ENCODE results near the gene ZC3H4. TPM values are rescaled to one million over a fixed set of nuclear protein-coding genes. Genes with fewer than 3 reads are reported as not detected.

The ZC3H4 gene
- total RNA-seq, 4 donors from 2014 or later = 11.9 to 26.9 (median 17.5) TPM

DNA sequence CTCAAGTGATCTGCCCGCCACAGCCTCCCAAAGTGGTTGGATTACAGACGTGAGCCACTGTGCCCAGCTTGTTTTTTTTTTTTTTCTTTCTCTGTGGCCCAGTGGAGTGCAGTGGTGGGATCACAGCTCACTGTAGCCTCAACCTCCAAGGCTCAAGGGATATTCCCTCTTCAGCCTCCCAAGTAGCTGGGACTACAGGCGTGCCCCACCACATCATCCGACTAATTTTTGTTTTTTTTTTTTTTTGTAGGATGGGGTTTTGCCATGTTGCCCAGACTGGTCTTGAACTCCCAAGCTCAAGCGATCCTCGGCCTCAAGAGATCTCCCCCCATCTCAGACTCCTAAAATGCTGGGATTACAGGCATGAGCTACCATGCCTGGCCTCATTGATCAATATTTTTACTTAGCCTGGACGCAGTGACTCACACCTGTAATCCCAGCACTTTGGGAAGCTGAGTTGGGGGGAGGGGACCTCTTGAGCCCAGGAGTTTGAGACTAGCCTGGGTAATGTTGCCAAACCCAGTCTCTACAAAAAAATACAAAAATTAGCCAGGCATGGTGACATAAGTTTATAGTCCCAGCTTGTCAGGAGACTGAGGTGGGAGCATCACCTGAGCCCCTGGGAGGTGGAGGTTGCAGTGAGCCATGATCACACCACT is 18.7 kb upstream of the ZC3H4 start:
- TF ChIP-seq, protein P1, sequence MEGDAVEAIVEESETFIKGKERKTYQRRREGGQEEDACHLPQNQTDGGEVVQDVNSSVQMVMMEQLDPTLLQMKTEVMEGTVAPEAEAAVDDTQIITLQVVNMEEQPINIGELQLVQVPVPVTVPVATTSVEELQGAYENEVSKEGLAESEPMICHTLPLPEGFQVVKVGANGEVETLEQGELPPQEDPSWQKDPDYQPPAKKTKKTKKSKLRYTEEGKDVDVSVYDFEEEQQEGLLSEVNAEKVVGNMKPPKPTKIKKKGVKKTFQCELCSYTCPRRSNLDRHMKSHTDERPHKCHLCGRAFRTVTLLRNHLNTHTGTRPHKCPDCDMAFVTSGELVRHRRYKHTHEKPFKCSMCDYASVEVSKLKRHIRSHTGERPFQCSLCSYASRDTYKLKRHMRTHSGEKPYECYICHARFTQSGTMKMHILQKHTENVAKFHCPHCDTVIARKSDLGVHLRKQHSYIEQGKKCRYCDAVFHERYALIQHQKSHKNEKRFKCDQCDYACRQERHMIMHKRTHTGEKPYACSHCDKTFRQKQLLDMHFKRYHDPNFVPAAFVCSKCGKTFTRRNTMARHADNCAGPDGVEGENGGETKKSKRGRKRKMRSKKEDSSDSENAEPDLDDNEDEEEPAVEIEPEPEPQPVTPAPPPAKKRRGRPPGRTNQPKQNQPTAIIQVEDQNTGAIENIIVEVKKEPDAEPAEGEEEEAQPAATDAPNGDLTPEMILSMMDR (IDR thresholded peaks at IDR 0.05; ENCODE audit: low read depth) = no peak

DNA sequence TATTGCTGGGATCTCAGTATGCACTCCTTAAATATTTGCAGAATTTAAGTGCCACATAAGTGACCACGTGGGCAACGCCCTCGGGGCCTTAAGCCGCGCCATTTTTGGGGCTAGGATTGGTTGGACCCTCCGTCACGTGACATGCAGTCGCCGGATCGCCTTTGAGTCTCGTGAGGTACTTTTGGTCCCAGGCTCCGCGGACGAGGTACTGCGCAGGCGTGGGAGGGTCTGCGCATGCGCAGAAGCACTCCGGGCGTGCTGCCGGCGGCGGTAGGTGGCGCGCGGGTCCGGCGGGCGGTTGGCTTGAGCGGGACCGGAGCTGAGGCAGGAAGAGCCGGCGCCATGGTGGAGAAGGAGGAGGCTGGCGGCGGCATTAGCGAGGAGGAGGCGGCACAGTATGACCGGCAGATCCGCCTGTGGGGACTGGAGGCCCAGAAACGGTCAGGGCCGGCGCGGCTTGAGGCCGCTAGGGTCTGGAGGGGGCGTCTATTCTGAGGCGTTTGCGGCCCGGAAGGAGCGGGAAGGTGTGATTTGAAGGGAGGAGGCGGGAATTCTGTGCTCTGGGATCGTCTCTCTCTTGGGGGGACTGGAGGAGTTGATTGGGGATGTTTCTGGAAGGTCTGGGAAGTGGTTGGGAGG is 17.1 kb upstream of the ZC3H4 start, which contains the start of gene SAE1:
TSS of gene SAE1 (plus strand) at position 247 of the 639 bp plus-strand sequence. CDS start at position 343, 96 bp downstream.
- TF ChIP-seq, protein P1 (IDR thresholded peaks at IDR 0.05; ENCODE audit: low read depth) = no peak

DNA sequence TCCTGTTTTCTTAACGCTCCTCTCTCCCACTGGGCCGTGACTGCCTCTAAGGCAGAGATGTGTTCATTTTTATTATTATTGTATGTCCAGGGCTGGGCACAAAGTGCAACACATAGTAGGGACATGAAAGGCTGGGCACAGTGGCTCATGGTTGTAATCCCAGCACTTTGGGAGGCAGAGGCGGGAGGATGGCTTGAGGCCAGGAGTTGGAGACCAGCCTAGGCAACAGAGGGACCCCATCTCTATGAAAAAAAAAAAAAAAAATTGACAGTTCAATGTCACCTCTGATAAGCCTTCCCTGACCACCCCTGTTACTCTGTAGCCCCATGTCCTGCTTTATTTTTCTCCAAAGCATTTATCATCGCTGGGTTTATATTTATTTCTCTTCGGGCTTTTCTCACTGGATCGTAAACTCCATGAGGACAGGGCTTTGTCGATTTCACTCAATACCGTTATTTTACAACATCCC is 16.6 kb upstream of the ZC3H4 start:
- TF ChIP-seq, protein P1 (IDR thresholded peaks at IDR 0.05; ENCODE audit: low read depth) = no peak

DNA sequence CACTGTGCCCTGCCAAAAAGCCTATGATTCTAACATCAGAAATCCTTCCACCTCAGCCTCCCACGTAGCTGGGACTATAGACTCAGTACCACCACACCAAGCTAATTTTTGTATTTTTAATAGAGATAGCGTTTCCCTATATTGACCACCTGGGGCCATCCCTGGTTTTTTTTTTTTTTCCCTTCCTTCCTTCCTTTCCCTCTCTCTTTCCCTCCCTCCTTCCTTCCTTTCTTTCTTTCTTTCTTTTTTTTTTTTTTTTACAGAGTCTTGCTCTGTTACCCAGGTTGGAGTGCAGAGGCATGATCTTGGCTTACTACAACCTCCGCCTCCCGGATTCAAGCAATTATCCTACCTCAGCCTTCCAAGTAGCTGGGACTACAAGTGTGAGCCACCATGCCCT is 16.0 kb upstream of the ZC3H4 start:
- TF ChIP-seq, protein P1 (IDR thresholded peaks at IDR 0.05; ENCODE audit: low read depth) = no peak

DNA sequence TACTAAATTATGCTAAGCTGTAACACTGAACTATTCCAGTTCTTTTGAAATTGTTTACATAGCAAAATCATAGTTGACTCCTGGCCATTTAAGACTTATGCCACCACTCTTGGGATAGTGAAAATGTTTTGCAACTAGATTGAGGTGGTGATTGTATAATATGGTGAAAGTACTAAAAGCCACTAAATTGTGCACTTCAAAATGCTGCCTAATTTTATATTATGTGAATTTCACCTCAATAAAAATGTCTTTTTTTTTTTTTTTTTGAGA is 12.0 kb upstream of the ZC3H4 start:
- TF ChIP-seq, protein P1 (IDR thresholded peaks at IDR 0.05; ENCODE audit: low read depth) = no peak

DNA sequence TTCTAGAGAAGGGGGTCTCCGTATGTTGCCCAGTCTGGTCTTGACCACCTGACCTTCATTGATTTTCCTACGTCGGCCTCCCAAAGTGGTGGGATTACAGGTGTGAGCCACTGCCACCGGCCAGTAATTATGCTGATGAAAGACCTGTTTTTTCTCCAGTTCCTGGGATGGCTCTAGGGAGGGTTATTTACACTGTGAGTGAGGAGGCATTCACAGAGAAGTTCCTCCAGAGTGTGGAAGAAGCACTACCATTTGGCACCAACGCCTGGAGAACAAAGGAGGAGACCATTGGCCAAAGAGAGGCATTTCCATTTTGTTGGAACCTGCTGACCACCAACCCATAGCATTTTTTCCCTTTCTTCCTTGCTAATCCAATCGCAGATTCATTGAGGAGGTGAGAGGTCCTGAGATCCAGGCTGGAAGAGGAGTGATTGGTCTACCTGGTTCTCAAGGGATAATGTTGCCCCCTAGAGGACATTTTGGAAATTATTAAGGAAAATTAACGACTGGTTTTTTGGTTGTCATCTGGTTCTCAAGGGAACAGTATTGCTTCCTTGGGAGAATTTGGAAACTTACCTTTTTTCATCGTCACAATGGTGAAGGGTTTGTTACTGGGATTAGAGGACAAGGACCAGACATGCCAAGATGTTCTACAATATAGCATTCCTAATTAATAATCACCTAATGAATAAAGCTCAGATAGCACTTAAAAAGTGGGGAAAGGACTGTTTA is 11.5 kb upstream of the ZC3H4 start:
- TF ChIP-seq, protein P1 (IDR thresholded peaks at IDR 0.05; ENCODE audit: low read depth) = no peak

DNA sequence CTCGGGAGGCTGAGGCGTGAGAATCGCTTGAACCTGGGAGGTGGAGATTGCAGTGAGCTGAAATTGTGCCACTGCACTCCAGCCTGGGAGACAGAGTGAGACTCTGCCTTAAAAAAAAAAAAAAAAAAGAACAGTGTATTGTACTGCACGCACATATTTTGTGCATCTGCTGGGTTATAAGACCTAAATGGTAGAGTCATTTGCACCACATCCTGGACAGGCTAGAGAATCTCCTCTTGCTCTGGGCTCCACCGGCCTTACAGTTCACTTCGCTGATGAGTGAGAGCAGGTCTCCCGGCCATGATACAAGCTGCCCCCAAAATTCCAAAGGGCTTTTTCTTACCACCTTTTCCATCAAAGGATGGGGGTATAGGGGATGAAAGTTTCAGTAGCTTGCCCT is 9.8 kb upstream of the ZC3H4 start:
- TF ChIP-seq, protein P1 (IDR thresholded peaks at IDR 0.05; ENCODE audit: low read depth) = no peak

All from subcutaneous adipose tissue (tissue), 4 donors.